C4-2B (cell line): ENCODE measurements around the gene CLDN5.

Source experiments
- CTCF ChIP-seq: fragments of 450-650 bp; conservative IDR thresholded peaks from 2 replicates; pipeline ENCODE4 v1.5.1; 2017; ENCODE audit warnings: mild to moderate bottlenecking
- ZFX ChIP-seq: fragments of 450-650 bp; IDR thresholded peaks from 2 replicates; pipeline ENCODE4 v1.6.1; 2017

GRCh38 chr22:19565382-19566278, 41.4 kb upstream of the CLDN5 start:
- no peak for TF ChIP-seq CTCF
- TF ChIP-seq ZFX = no peak
